Mesendoderm (in vitro differentiated cells): ENCODE data around the gene TRAM2.
A peak's percentile ranks its signal among the peaks of the same experiment; 100 is the strongest.

Experiments used
- DNase-seq: peaks from one replicate; pipeline ENCODE4 v3.0.0; 2013
- H2AK5ac ChIP-seq: 2 replicates; pipeline ENCODE4 v1.6.1; 2013; ENCODE audit warnings: low read length, inconsistent platforms
- H2BK120ac ChIP-seq: 2 replicates; pipeline ENCODE4 v1.6.1; 2013; ENCODE audit warnings: low read depth, mild to moderate bottlenecking, low read length, moderate library complexity, mixed read lengths
- H2BK15ac ChIP-seq: replicated peaks from 2 replicates; pipeline ENCODE4 v1.6.1; 2013; ENCODE audit warnings: low read depth, mild to moderate bottlenecking, moderate library complexity
- H2BK5ac ChIP-seq: 2 replicates; pipeline ENCODE4 v1.6.1; 2013; ENCODE audit warnings: low read length, inconsistent platforms
- H3K18ac ChIP-seq: 2 replicates; pipeline ENCODE4 v1.6.1; 2013; ENCODE audit warnings: mild to moderate bottlenecking, low read length, mixed read lengths
- H3K23ac ChIP-seq: one replicate; pipeline ENCODE4 v1.6.1; 2013; ENCODE audit warnings: low read length
- H3K27ac ChIP-seq: 2 replicates; pipeline ENCODE4 v1.5.1; 2013; ENCODE audit warnings: low read depth, mild to moderate bottlenecking, inconsistent platforms, low read length, moderate library complexity
- H3K27me3 ChIP-seq: 2 replicates; pipeline ENCODE4 v1.6.1; 2013; ENCODE audit warnings: low read length, control low read depth, mild to moderate bottlenecking, inconsistent platforms; ENCODE audit not compliant: insufficient read depth, poor library complexity
- H3K36me3 ChIP-seq: 2 replicates; pipeline ENCODE4 v1.6.1; 2013; ENCODE audit warnings: low read length, inconsistent platforms; ENCODE audit not compliant: control insufficient read depth, insufficient read depth
- H3K4ac ChIP-seq: one replicate; pipeline ENCODE4 v1.6.1; 2013; ENCODE audit warnings: low read depth, mild to moderate bottlenecking, low read length, moderate library complexity
- H3K4me1 ChIP-seq: 2 replicates; pipeline ENCODE4 v1.6.1; 2013; ENCODE audit warnings: low read depth, low read length, inconsistent platforms; ENCODE audit not compliant: control insufficient read depth
- H3K4me2 ChIP-seq: 2 replicates; pipeline ENCODE4 v1.6.1; 2013; ENCODE audit warnings: low read length
- H3K4me3 ChIP-seq: 2 replicates; pipeline ENCODE4 v1.5.1; 2013; ENCODE audit warnings: mild to moderate bottlenecking, low read length
- H3K56ac ChIP-seq: one replicate; pipeline ENCODE4 v1.6.1; 2013; ENCODE audit warnings: low read length
- H3K79me1 ChIP-seq: 2 replicates; pipeline ENCODE4 v1.6.1; 2013; ENCODE audit warnings: low read length, inconsistent platforms
- H3K79me2 ChIP-seq: 2 replicates; pipeline ENCODE4 v1.6.1; 2013; ENCODE audit warnings: mild to moderate bottlenecking, low read length; ENCODE audit not compliant: control insufficient read depth, insufficient read depth
- H3K9ac ChIP-seq: 2 replicates; pipeline ENCODE4 v1.6.1; 2013; ENCODE audit warnings: low read length, inconsistent platforms
- H4K5ac ChIP-seq: one replicate; pipeline ENCODE4 v1.6.1; 2013; ENCODE audit warnings: low read length
- H4K8ac ChIP-seq: one replicate; pipeline ENCODE4 v1.6.1; 2013; ENCODE audit warnings: low read depth, mild to moderate bottlenecking, control low read depth, low read length, moderate library complexity
- WGBS: extraction: QIAGEN DNeasy Blood & Tissue Kit; methylation state at CpG from one replicate; pipeline ENCODE4 v1.1.7; 2013; ENCODE audit warnings: low lambda C conversion rate, missing lambda C conversion rate; ENCODE audit not compliant: insufficient coverage; ENCODE audit errors: extremely low coverage; 5-methylcytosine and 5-hydroxymethylcytosine counted together

Gene TRAM2

GRCh38 chr6:52539607-52540006 is 37.3 kb downstream of the TRAM2 start:
- Histone ChIP-seq H3K4me1 (peaks cover 52% of the 10 kb centered on the region), H3K4me3 (no peak overlapping the region)

GRCh38 chr6:52538901-52539354 is 37.9 kb downstream of the TRAM2 start:
- peaks cover 40% of the 10 kb centered on the region for H3K79me1 ChIP-seq
- peaks cover 45% of the 10 kb centered on the region for H3K4me1 ChIP-seq
- peak overlapping the region; percentile 40 for H2BK5ac ChIP-seq
- no CpG with 5 or more reads among the region's 5 CpGs for WGBS
- H3K9ac ChIP-seq, result no peak overlapping the region
- no peak overlapping the region for H3K23ac ChIP-seq
- H3K18ac ChIP-seq, result no peak overlapping the region
- peak overlapping the region; percentile 6 for H3K27ac ChIP-seq
- H4K5ac ChIP-seq, result no peak overlapping the region
- H2BK120ac ChIP-seq, result no peak overlapping the region
- no peak overlapping the region for H3K4me3 ChIP-seq
- H3K56ac ChIP-seq, result no peak overlapping the region
- no peak overlapping the region for H2AK5ac ChIP-seq
- H3K4ac ChIP-seq, result no peak overlapping the region
- DNase-seq, result peak; percentile 79
- no peak overlapping the region for H2BK15ac ChIP-seq
- H3K36me3 ChIP-seq, result no peaks in the 10 kb centered on the region
- H4K8ac ChIP-seq, result no peak overlapping the region
- peaks cover 43% of the 10 kb centered on the region for H3K79me2 ChIP-seq
- no peak overlapping the region for H3K4me2 ChIP-seq
- no peaks in the 10 kb centered on the region for H3K27me3 ChIP-seq

More at GRCh38 chr6:52539607-52540006, 37.3 kb downstream of the TRAM2 start:
- H3K27ac ChIP-seq, result peak overlapping the region; percentile 18
- no peak overlapping the region for H4K5ac ChIP-seq
- H3K79me1 ChIP-seq, result peaks cover 43% of the 10 kb centered on the region
- peak overlapping the region; percentile 70 for H3K56ac ChIP-seq
- H2BK15ac ChIP-seq, result no peak overlapping the region
- H2AK5ac ChIP-seq, result peak overlapping the region; percentile 34
- H3K79me2 ChIP-seq, result peaks cover 43% of the 10 kb centered on the region
- H4K8ac ChIP-seq, result no peak overlapping the region
- no peaks in the 10 kb centered on the region for H3K36me3 ChIP-seq
- no peak overlapping the region for H2BK120ac ChIP-seq
- H3K4me2 ChIP-seq, result no peak overlapping the region
- no peak for DNase-seq
- peak overlapping the region; percentile 20 for H3K9ac ChIP-seq
- no CpG with 5 or more reads among the region's 6 CpGs for WGBS
- H3K4ac ChIP-seq, result peak overlapping the region; percentile 75
- H3K23ac ChIP-seq, result peak overlapping the region; percentile 48
- H3K27me3 ChIP-seq, result no peaks in the 10 kb centered on the region
- H2BK5ac ChIP-seq, result peak overlapping the region; percentile 25
- H3K18ac ChIP-seq, result no peak overlapping the region

- Histone ChIP-seq H4K8ac (no peak overlapping the region), H3K4me3 (no peak overlapping the region), H3K4me2 (no peak overlapping the region), H3K4ac (no peak overlapping the region), H3K27me3 (no peaks in the 10 kb centered on the region), H2BK120ac (no peak overlapping the region), H3K56ac (no peak overlapping the region), H2BK5ac (no peak overlapping the region), H3K36me3 (no peaks in the 10 kb centered on the region), H3K79me2 (peaks cover 43% of the 10 kb centered on the region), H3K79me1 (peaks cover 40% of the 10 kb centered on the region), H3K4me1 (peaks cover 40% of the 10 kb centered on the region), H3K9ac (no peak overlapping the region), H3K23ac (no peak overlapping the region), H2AK5ac (no peak overlapping the region), H3K27ac (no peak overlapping the region), H2BK15ac (no peak overlapping the region), H4K5ac (no peak overlapping the region), H3K18ac (peak overlapping the region; percentile 86)
- no peak for DNase-seq
- WGBS, result no CpG with 5 or more reads among the region's 5 CpGs
These were observed 38.5 kb downstream of the TRAM2 start for GRCh38 chr6:52538252-52538900.

DNA sequence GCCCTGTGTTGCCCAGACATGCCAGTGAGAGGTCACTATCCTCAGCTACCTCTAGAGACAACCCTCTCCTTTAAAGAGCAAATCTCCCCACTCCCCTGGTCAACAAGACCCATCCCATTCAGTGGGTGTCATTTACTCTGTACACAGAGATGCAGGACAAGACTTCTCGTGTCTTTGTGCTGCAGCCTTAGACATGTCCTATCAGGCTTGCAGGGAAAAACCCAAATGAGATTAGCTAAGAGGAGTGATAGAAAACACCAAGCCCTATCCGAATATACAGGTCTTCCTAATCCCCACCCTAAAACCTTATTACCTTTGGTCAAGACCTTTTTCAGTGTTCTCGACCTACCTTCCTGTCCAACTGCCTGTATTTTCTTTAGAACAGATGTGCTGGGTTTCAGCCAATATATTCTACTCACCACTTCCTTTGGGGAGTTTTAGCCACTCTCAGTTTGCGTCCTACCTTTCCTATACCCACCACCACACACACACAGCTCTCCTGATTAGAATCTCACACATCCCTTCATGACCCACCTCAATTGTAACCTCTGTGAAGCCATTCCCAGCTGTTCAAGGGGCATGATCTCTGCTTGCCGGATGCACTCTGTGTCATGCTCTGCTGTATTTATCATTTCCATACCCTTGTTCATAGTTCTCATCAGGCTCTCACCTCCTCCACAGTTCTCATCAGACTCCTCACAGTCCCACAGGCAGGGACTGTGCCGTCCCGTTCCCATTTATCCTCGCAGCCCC is 39.7 kb downstream of the TRAM2 start:
- no peak overlapping the region for H4K8ac ChIP-seq
- H3K4me3 ChIP-seq, result no peak overlapping the region
- H3K79me1 ChIP-seq, result peaks cover 39% of the 10 kb centered on the region
- H3K56ac ChIP-seq, result peak overlapping the region; percentile 67
- no peak overlapping the region for H3K9ac ChIP-seq
- no CpG with 5 or more reads among the region's 8 CpGs for WGBS
- H3K27ac ChIP-seq, result no peak overlapping the region
- peak overlapping the region; percentile 41 for H2AK5ac ChIP-seq
- H3K4ac ChIP-seq, result no peak overlapping the region
- peaks cover 41% of the 10 kb centered on the region for H3K79me2 ChIP-seq
- H3K23ac ChIP-seq, result no peak overlapping the region
- DNase-seq, result no peak
- peaks cover 38% of the 10 kb centered on the region for H3K4me1 ChIP-seq
- no peak overlapping the region for H2BK5ac ChIP-seq
- peak overlapping the region; percentile 86 for H3K18ac ChIP-seq
- no peak overlapping the region for H4K5ac ChIP-seq
- H2BK15ac ChIP-seq, result no peak overlapping the region
- H3K4me2 ChIP-seq, result no peak overlapping the region
- H3K27me3 ChIP-seq, result no peaks in the 10 kb centered on the region
- H3K36me3 ChIP-seq, result no peaks in the 10 kb centered on the region
- H2BK120ac ChIP-seq, result no peak overlapping the region

DNA sequence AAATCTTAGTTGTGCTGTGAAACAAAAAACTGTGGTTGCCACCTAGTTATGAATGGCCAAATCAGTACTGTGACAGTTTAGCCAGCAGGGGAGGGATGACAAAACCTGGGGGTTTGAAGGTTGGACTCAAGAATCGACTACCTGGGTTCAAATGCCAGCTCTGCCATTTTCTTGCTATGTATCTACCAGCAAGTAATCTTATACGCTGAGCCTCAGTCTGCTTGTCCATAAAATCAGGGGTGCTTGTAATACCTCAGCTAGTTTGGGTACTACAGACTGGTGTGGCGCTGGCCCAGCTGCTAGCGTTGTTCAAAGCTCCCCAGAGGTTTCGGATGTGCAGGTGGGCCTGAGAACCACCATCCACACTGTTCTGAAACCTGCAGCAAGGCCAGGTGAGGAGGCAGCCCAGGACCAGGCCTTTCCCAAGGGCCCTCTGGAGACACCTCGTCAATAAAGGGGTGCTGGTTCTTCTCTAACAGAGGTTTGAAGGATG is 40.4 kb downstream of the TRAM2 start:
- H2BK120ac ChIP-seq, result no peak overlapping the region
- H4K8ac ChIP-seq, result no peak overlapping the region
- H3K4me3 ChIP-seq, result no peak overlapping the region
- H3K56ac ChIP-seq, result peak overlapping the region; percentile 3
- H3K79me2 ChIP-seq, result peaks cover 35% of the 10 kb centered on the region
- no peak overlapping the region for H2AK5ac ChIP-seq
- H3K18ac ChIP-seq, result no peak overlapping the region
- H3K4ac ChIP-seq, result peak overlapping the region; percentile 64
- H3K4me2 ChIP-seq, result no peak overlapping the region
- WGBS, result no CpG with 5 or more reads among the region's 6 CpGs
- H3K27me3 ChIP-seq, result no peaks in the 10 kb centered on the region
- H4K5ac ChIP-seq, result no peak overlapping the region
- H2BK5ac ChIP-seq, result no peak overlapping the region
- no peak overlapping the region for H3K9ac ChIP-seq
- H3K36me3 ChIP-seq, result no peaks in the 10 kb centered on the region
- H2BK15ac ChIP-seq, result no peak overlapping the region
- H3K79me1 ChIP-seq, result peaks cover 35% of the 10 kb centered on the region
- DNase-seq, result no peak
- H3K27ac ChIP-seq, result no peak overlapping the region
- H3K4me1 ChIP-seq, result peaks cover 35% of the 10 kb centered on the region
- H3K23ac ChIP-seq, result no peak overlapping the region
